RCC 7860 (cell line): ENCODE results near the gene OR3A1.
"Not testable (repeated sequence)": the region's sequence is repeated elsewhere in the genome, so short reads cannot be mapped to it uniquely, and the experiment has no call there.

ENCODE experiments used
- DNase-seq: peaks from one replicate; pipeline ENCODE4 v3.0.0-alpha.2; 2015; ENCODE audit warnings: low spot score
- FAIRE-seq: peaks from 2 replicates; lab custom pipeline; 2012; peaks lifted over from hg19 to GRCh38; lab: Jason Lieb, UNC

Gene OR3A1

GRCh38 chr17:3298260-3298659 is at the start of gene OR3A1:
TSS of gene OR3A1 (minus strand) at chr17:3298360. CDS start at chr17:3292582, 5,778 bp downstream.
- FAIRE-seq (no peak), DNase-seq (no peak)

- not testable (repeated sequence) for DNase-seq, FAIRE-seq
Measured at GRCh38 chr17:3342782-3343181, 44.6 kb upstream of the OR3A1 start.

DNA sequence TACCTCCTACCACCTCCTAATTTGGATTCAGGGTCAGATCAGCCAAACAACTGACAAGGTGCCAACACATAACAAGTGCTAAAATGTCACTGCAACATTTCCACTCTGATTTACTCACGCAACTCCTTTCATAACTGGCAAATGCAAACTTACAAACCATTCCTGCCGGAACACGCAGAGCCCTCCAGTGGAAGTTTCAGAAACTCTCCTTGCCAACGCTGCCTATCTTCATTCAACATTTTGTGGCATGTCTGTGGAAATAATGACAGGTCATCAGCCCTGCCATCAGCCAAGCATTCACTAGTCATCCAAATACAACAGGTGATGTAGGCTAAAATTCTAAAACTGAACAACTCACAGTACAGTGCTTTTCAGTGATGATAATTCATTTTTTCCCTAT is 37.7 kb upstream of the OR3A1 start:
- no peak for FAIRE-seq
- no peak for DNase-seq

DNA sequence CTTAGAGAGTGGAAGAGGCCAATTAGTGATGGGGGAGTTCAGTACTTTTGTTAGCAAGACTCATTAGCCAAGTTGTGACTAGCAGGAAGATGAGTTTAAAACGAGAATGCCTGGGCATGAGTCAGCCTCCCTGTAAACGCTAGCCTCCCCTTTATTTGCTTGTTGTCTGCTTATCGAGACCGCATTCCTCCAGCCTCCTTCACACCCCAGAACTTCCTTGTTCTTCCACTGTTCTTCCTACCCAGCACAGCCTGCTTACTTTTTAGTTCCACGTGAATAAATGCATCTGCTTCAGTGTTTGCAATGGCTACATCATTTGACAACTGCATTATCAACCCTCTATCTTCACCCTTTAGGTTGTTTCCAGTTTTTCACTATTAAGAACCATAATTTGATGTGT is 20.2 kb upstream of the OR3A1 start:
- no peak for FAIRE-seq
- DNase-seq, result no peak

DNA sequence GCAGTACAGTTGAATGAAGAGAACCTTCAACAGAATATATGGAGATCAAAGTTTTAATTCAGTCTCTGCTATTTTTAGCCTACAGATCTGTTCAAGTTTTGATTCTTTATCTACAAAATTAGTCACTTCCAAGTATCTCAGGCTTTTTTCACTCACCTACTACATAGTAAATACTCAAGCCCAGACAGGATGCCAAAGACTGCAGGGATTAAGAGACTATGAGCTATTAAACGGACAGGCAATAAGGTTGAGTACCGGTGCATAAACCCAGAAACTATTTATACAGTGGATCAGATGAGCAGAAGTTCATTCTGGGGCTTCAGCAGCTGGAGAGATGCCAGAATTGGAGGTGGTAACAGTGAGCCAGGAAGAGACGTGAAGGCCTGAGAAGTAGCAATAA is 18.7 kb upstream of the OR3A1 start:
- DNase-seq (no peak), FAIRE-seq (no peak)

DNA sequence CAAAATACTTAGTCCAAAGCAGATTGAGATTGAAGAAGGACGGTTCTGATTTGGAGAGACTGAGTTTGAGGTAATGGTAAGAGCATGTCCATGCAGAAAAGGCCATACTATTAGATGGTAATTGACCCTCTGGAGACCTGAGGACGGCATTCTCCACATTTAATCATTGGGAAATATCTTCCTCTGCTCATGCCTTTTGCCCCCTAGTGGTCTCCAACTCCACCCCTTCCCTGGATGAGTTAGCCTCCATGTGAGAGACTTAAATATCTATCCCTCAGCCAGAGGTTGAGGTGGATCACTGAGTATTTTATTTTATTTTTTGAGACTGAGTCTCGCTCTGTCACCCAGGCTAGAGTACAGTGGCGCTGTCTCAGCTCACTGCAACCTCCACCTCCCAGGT is 10.4 kb upstream of the OR3A1 start:
- FAIRE-seq (no peak), DNase-seq (no peak)

GRCh38 chr17:3295632-3296031 is 2.5 kb downstream of the OR3A1 start:
- no peak for FAIRE-seq

GRCh38 chr17:3293548-3293947 is 4.6 kb downstream of the OR3A1 start:
- FAIRE-seq, DNase-seq: not testable (repeated sequence)

More at GRCh38 chr17:3295632-3296031, 2.5 kb downstream of the OR3A1 start:
- DNase-seq, result no peak

DNA sequence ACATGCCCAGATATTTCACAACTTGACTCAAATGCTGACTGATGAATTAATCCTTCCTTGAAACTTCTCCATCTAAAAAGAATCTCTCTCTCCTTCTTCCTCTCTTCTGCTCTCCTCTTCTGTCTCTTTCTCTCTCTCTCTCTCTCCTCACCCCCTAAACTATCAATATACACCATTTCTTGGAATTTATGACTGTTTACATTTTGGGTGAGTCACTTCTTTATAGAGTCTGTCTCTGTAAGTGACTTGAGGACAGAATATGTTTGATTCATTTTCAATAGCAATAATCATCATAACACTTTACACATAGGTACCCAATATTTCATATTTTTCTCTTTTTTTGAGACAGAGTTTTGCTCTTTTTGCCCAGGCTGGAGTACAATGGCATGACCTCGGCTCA is 15.3 kb downstream of the OR3A1 start:
- FAIRE-seq, result no peak
- DNase-seq, result no peak

DNA sequence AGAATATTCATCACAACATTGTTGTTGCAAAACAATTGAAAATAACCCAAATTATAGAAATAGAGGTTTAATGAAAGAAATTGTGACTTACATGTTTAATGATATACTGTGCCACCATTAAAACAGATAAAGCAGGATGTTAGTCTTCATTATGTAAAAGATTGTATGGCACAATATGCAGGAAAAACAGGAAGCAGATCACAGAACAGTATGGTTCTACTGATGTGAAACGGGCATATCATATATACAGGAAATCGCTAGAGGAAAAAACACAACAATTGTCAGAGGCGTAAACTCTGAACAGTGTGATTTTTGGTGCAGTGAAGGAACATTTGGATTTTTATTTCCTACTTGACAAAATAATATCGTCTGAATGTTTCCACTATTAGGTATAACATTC is 22.0 kb downstream of the OR3A1 start:
- DNase-seq (no peak), FAIRE-seq (no peak)

DNA sequence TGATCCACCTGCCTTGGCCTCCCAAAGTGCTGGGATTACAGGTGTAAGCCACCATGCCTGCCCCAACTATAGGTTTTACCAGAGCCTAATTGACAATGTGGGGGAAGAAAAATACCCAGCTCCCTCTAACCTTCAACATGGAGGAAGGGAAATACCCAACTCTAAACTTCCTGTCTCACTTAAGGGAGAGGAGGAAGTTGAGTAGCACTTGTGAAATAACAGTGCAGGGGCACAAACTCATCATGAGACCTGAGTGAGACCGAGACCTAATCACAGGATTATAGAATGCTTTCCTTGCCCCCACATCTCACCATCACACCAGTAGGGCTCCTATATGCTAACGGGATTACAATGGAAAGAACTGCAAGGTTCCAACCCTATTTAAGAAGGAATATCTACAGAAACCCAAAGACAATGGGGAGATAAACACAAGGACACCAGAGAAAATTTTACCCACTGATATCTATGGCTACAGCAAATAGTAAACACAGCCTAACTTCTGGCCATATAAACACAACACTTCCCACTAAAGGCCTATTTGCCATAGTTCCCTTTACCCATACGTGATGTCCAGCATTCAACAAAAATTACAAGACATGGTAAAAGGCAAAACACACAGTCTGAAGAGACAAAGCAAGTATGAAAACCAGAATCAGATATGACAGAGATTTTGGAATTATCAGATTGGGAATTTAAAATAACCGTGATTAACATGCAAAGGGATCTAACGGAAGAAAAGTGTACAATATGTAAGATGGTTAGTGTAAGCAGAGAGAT is 26.9 kb downstream of the OR3A1 start:
- FAIRE-seq (no peak), DNase-seq (no peak)

DNA sequence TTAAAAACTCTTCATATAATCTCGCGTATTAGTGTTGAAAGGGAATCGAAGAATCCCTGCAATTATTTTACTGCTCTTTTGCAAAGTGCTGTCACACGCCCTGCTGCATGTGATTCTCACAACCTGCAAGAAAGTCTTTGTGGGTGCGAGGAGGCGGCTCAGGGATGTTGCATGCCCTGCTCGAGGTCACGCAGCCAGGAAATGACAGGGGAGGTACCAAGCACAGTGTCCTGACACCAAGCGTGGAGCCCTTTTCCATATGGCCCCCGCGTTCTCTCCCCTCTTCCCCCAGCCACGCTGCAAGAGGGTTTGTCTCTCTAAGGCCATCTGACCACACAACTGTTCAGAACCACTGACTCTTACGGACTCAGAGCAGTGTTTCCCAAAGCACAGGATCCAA is 37.6 kb downstream of the OR3A1 start:
- FAIRE-seq, result no peak
- no peak for DNase-seq

DNA sequence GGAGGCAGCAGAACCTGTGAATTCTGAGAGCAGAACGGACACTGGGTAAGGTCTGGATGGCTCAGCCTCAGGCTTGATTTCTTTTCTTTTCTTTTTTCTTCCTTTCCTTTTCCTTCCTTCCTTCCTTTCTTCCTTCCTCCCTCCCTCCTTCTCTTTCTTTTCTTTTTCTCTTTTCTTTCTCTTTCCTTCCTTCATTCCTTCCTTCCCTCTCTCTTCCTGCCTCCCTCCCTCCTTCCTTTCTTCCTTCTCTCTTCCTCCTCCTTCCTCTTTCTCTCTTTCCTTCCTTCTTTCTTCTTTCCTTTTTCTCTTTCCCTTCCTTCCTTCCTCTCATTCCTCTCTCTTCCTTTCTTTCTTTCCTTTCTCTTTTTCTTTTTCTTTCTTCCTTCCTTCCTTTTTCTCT is 38.0 kb downstream of the OR3A1 start:
- DNase-seq (no peak), FAIRE-seq (no peak)

DNA sequence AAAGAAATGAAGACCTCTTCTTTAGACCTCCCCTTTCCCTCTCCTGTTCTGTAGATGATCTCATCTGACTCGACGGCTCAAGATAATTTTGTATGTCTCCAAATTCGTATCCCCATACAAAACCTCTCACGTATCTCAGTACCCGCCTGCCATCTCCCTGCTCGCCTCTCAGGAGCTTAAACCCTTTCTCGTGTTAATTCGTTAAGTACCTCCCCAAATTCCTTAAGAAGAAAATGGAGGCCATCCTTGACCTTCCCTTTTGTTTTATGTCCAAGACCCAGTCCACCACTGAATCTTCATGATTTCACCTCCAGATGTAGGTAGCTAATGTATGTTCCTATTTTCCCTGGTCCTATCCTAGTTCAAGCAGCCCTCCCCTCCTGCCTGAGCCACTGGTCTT is 41.6 kb downstream of the OR3A1 start:
- DNase-seq, result no peak
- no peak for FAIRE-seq

- DNase-seq, FAIRE-seq: not testable (repeated sequence)
Measured at GRCh38 chr17:3249013-3249412, 49.1 kb downstream of the OR3A1 start.

DNA sequence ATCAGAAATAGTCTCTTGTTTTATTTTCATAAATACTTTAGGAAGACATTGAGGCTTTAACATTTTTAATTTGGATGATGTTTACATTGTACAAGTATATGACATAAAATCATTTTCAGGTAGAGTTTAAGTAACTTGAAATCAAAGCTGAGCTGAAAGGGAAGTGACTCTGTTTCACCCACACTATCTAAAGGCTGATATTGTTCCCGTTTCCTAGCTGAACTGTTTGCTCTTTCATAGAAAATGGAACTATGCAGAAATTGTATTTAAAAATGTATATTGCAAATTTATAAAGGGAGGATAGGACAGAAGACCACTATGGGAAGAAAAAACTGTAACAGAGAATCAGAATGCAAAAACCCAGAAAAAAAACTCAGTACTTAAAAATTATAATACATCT is 53.3 kb downstream of the OR3A1 start:
- FAIRE-seq, DNase-seq: not testable (repeated sequence)

DNA sequence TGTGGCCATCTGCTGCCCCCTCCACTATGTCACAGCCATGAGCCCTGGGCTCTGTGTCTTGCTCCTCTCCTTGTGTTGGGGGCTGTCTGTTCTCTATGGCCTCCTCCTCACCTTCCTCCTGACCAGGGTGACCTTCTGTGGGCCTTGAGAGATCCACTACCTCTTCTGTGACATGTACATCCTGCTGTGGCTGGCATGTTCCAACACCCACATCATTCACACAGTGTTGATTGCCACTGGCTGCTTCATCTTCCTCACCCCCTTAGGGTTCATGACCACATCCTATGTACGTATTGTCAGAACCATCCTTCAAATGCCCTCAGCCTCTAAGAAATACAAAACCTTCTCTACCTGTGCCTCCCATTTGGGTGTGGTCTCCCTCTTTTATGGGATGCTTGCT is 57.1 kb downstream of the OR3A1 start:
- not testable (repeated sequence) for FAIRE-seq, DNase-seq
